OCI-LY7 (cell line): Measurements from ENCODE around the gene SUSD5.

Source experiments
- CTCF ChIP-seq: fragments of 200-600 bp; sonication (generic); conservative IDR thresholded peaks from 2 replicates; pipeline ENCODE4 v1.5.1; 2014; ENCODE audit warnings: mild to moderate bottlenecking, antibody characterized with exemption, low read length, moderate library complexity, mixed read lengths
- EZH2phosphoT487 ChIP-seq: fragments of 200-600 bp; sonication (generic); IDR thresholded peaks from 2 replicates; pipeline ENCODE4 v1.6.1; 2018; ENCODE audit warnings: low read depth, borderline replicate concordance, mild to moderate bottlenecking, mixed run types, antibody characterized with exemption, low read length, moderate library complexity, mixed read lengths

DNA sequence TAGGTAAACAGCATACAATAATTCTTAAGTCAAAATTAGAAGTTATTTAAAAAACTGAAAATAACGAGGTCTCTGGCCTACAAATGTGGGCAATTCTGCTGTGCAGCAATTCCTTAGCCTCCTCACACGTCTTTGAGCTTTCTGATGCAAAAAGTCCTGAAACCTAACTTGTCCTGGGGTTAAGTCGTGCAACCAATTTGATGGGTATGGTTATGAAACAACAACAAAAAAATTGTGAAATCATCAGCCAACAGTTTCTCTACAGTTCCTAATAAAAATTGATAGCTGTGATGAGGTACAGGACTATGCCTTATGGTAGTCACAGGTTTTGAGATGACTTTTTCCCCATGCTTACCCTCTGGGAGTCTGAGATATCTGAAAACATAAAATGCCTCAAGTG lies 115.1 kb downstream of the SUSD5 start:
- TF ChIP-seq CTCF = no peak
- TF ChIP-seq EZH2phosphoT487 = no peak
